HepG2 (cell line): ENCODE measurements around the gene RBCK1. TPM values are rescaled to one million over a fixed set of nuclear protein-coding genes. Genes with fewer than 3 reads are reported as not detected.

Experiments used
- ADNP ChIP-seq: sonication (generic); formaldehyde crosslinking; IDR thresholded peaks from 2 replicates; pipeline ENCODE4 v1.4.0; 2020; ENCODE audit warnings: missing genetic modification reagents
- BHLHE40 ChIP-seq: IDR thresholded peaks from 2 replicates; pipeline ENCODE4 v1.6.1; 2011; ENCODE audit warnings: low read length, improper control_type of control experiment
- CHD4 ChIP-seq: fragments of 200-600 bp; sonication (generic); IDR thresholded peaks from 2 replicates; pipeline ENCODE4 v1.7.0; 2017; ENCODE audit warnings: mild to moderate bottlenecking, low read length, borderline replicate concordance
- EEA1 ChIP-seq: sonication (generic); formaldehyde crosslinking; IDR thresholded peaks from 2 replicates; pipeline ENCODE4 v1.5.1; 2020; ENCODE audit warnings: mild to moderate bottlenecking, missing genetic modification reagents, borderline replicate concordance
- ELF1 ChIP-seq: sonication (generic); formaldehyde crosslinking; IDR thresholded peaks from 2 replicates; pipeline ENCODE4 v1.4.0; 2020; ENCODE audit warnings: missing genetic modification reagents
- FOSL1 ChIP-seq: sonication (generic); formaldehyde crosslinking; IDR thresholded peaks from 2 replicates; pipeline ENCODE4 v1.9.0; 2021; ENCODE audit warnings: missing genetic modification reagents, borderline replicate concordance
- FOXO1 ChIP-seq: sonication (generic); formaldehyde crosslinking; IDR thresholded peaks from 2 replicates; pipeline ENCODE4 v1.4.0; 2020; ENCODE audit warnings: missing genetic modification reagents
- GZF1 ChIP-seq: sonication (generic); formaldehyde crosslinking; IDR thresholded peaks from 2 replicates; pipeline ENCODE4 v1.5.1; 2020; ENCODE audit warnings: mild to moderate bottlenecking, missing genetic modification reagents
- NRL ChIP-seq: sonication (generic); formaldehyde crosslinking; IDR thresholded peaks from 2 replicates; pipeline ENCODE4 v1.5.0; 2020; ENCODE audit warnings: missing genetic modification reagents, mild to moderate bottlenecking, moderate library complexity, borderline replicate concordance
- REL ChIP-seq: sonication (generic); formaldehyde crosslinking; conservative IDR thresholded peaks from 2 replicates; pipeline ENCODE4 v1.8.0; 2022; ENCODE audit warnings: mild to moderate bottlenecking, missing genetic modification reagents, moderate library complexity
- RNF2 ChIP-seq: fragments of 450-650 bp; conservative IDR thresholded peaks from 2 replicates; pipeline ENCODE4 v1.6.1; 2016; ENCODE audit warnings: low read depth
- TARDBP ChIP-seq: sonication (generic); formaldehyde crosslinking; IDR thresholded peaks from 2 replicates; pipeline ENCODE4 v1.8.0; 2022; ENCODE audit warnings: mild to moderate bottlenecking, missing genetic modification reagents
- THAP11 ChIP-seq: IDR thresholded peaks from 2 replicates; pipeline ENCODE4 v1.6.1; 2016; ENCODE audit warnings: missing biosample characterization, missing genetic modification reagents
- TRIM24 ChIP-seq: sonication (generic); formaldehyde crosslinking; IDR thresholded peaks from 2 replicates; pipeline ENCODE4 v1.8.0; 2022; ENCODE audit warnings: mild to moderate bottlenecking, missing genetic modification reagents
- ZNF333 ChIP-seq: sonication (generic); formaldehyde crosslinking; IDR thresholded peaks from 2 replicates; pipeline ENCODE4 v1.4.0; 2020; ENCODE audit warnings: mild to moderate bottlenecking, missing genetic modification reagents, borderline replicate concordance
- ZNF382 ChIP-seq: sonication (generic); formaldehyde crosslinking; IDR thresholded peaks from 2 replicates; pipeline ENCODE4 v1.5.0; 2020; ENCODE audit warnings: missing genetic modification reagents, mild to moderate bottlenecking, borderline replicate concordance
- ZNF432 ChIP-seq: sonication (generic); formaldehyde crosslinking; IDR thresholded peaks from 2 replicates; pipeline ENCODE4 v1.5.0; 2020; ENCODE audit warnings: missing genetic modification reagents, mild to moderate bottlenecking, borderline replicate concordance
- ZNF605 ChIP-seq: sonication (generic); formaldehyde crosslinking; IDR thresholded peaks from 2 replicates; pipeline ENCODE4 v1.8.0; 2022; ENCODE audit warnings: mild to moderate bottlenecking, missing genetic modification reagents
- ZNF709 ChIP-seq: sonication (generic); formaldehyde crosslinking; IDR thresholded peaks from 2 replicates; pipeline ENCODE4 v1.5.0; 2020; ENCODE audit warnings: mild to moderate bottlenecking, missing genetic modification reagents
- ZNF850 ChIP-seq: sonication (generic); formaldehyde crosslinking; conservative IDR thresholded peaks from 2 replicates; pipeline ENCODE4 v1.9.0; 2021; ENCODE audit warnings: mild to moderate bottlenecking, missing genetic modification reagents
- ZSCAN12 ChIP-seq: sonication (generic); formaldehyde crosslinking; IDR thresholded peaks from 2 replicates; pipeline ENCODE4 v1.9.0; 2021; ENCODE audit warnings: mild to moderate bottlenecking, missing genetic modification reagents
- polyA plus RNA-seq, 8 experiments: library from polyadenylated mRNA; depleted of rRNA in 3 of 8; stranded (reverse) in 7 of 8; unstranded in 1 of 8; fragments of >200 nt; fragmentation: Illumina TruSeq in 4 of 8; extraction: Trizol in 4 of 8; gene quantifications; 2 replicates each; pipeline versions ENCODE4 v1.2.1 to v1.2.3, GENCODE V29; 2011 to 2016; ENCODE audit warnings: low read depth in 4 of 8, missing spikeins in 1 of 8, mixed read lengths in 1 of 8; ENCODE audit not compliant: insufficient read depth in 1 of 8
- total RNA-seq, 5 experiments: library from RNA; depleted of rRNA; stranded (reverse); fragments of >200 nt; fragmentation: Illumina TruSeq; extraction: Trizol; gene quantifications; 2 replicates each; pipeline ENCODE4 v1.2.3, GENCODE V29; 2016; ENCODE audit warnings: low read depth in 1 of 5
- TF ChIP-seq, protein P1 (sequence below): sonication (generic); formaldehyde crosslinking; IDR thresholded peaks from 2 replicates; pipeline ENCODE4 v1.5.1; 2020; ENCODE audit warnings: missing genetic modification reagents, mild to moderate bottlenecking, borderline replicate concordance
- TF ChIP-seq, protein P2 (sequence below): sonication (generic); formaldehyde crosslinking; IDR thresholded peaks from 2 replicates; pipeline ENCODE4 v1.4.0; 2020; ENCODE audit warnings: missing genetic modification reagents; ENCODE audit errors: not compliant biosample characterization

The RBCK1 gene
- total and polyA plus RNA-seq, 2 of the 13 experiments (the other 11 are each of a cell fraction or from before 2014, with no cell fraction given), result 149 to 215 TPM

GRCh38 chr20:362271-363254 is 45.5 kb upstream of the RBCK1 start (continued):
- peak; percentile 80; the same call in 1 of the 2 replicates for TF ChIP-seq CHD4
- no peak for TF ChIP-seq ZNF382 (CRISPR knock-in tag)
- TF ChIP-seq TRIM24, result peak; percentile 88
- TF ChIP-seq BHLHE40, result peak; percentile 79
- TF ChIP-seq REL (CRISPR knock-in tag), result peak; percentile 94
- peak; percentile 89 for TF ChIP-seq ELF1 (CRISPR knock-in tag)
- TF ChIP-seq ZNF709, result no peak
- peak; percentile 98 for TF ChIP-seq NRL (CRISPR knock-in tag)
- TF ChIP-seq, protein P1, sequence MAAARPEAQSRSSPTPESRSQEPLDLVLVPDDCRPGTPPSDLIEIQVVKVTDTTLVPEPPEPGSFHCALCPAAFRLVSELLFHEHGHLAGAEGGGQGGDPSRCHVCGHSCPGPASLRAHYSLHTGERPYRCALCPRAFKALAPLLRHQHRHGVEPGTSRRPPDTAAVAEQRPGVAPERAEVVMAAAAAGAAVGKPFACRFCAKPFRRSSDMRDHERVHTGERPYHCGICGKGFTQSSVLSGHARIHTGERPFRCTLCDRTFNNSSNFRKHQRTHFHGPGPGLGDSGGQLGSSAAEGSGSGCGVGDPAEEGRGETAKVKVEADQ, result peak; percentile 97; the same call in 1 of the 2 replicates
- peak; percentile 100 for TF ChIP-seq FOXO1 (CRISPR knock-in tag)
- TF ChIP-seq GZF1 (CRISPR knock-in tag), result 0 out of 2 replicates have a peak, but pooled peaks have one; percentile 22
- TF ChIP-seq ZNF432 (CRISPR knock-in tag), result no peak
- TF ChIP-seq ZNF850 (CRISPR knock-in tag), result no peak
- TF ChIP-seq ADNP (CRISPR knock-in tag), result no peak; the same call in 1 of the 2 replicates
- peak; percentile 77; the same call in 1 of the 2 replicates for TF ChIP-seq EEA1
- TF ChIP-seq ZNF605 (CRISPR knock-in tag), result peak; percentile 99
- TF ChIP-seq ZSCAN12 (CRISPR knock-in tag), result no peak
- peak; percentile 100 for TF ChIP-seq TARDBP (CRISPR knock-in tag)
- peak; percentile 98 for TF ChIP-seq RNF2
- TF ChIP-seq, protein P2, sequence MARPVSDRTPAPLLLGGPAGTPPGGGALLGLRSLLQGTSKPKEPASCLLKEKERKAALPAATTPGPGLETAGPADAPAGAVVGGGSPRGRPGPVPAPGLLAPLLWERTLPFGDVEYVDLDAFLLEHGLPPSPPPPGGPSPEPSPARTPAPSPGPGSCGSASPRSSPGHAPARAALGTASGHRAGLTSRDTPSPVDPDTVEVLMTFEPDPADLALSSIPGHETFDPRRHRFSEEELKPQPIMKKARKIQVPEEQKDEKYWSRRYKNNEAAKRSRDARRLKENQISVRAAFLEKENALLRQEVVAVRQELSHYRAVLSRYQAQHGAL (CRISPR knock-in tag), result no peak
- TF ChIP-seq FOSL1, result no peak
- TF ChIP-seq ZNF333 (CRISPR knock-in tag), result peak; percentile 96; the same call in 1 of the 2 replicates
- peak; percentile 92 for TF ChIP-seq THAP11 (CRISPR knock-in tag)
